HepG2 (cell line): ENCODE measurements around the gene XG. TPM values are rescaled to one million over a fixed set of nuclear protein-coding genes. Genes with fewer than 3 reads are reported as not detected.

Experiments
- ATAC-seq: fragments of 200-7000 bp; cut with Tn5 transposase; 3 replicates; pipeline ENCODE4 v1.9.1; 2020; ENCODE audit warnings: mild to moderate bottlenecking, moderate library complexity
- BruUV-seq: library from RNA; stranded (reverse); fragments of 400-500 nt; replicated peaks from 2 replicates; lab custom pipeline; 2021; lab: Mats Ljungman, UMichigan
- CTCF ChIA-PET: fragments of 300-600 bp; formaldehyde crosslinking; extraction: SDS; loops from one replicate; lab custom pipeline; 2021; ENCODE audit warnings: low total read pairs, inconsistent platforms, low intra/inter-chr PET ratio; lab: Yijun Ruan, JAX
- POLR2A ChIA-PET: fragments of 350-600 bp; sonication (Branson Sonifier 250); formaldehyde crosslinking; loops from one replicate; lab custom pipeline; 2020; ENCODE audit warnings: antibody characterized with exemption, inconsistent platforms; lab: Yijun Ruan, JAX
- DNase-seq: peaks from one replicate; pipeline ENCODE4 v3.0.0-alpha.2; 2015; ENCODE audit warnings: low spot score
- FAIRE-seq: peaks from 3 replicates; lab custom pipeline; 2011; peaks lifted over from hg19 to GRCh38; lab: Jason Lieb, UNC
- H2AFZ ChIP-seq: one replicate; pipeline ENCODE4 v1.6.1; 2011; ENCODE audit warnings: low read length, inconsistent platforms
- H3K27ac ChIP-seq: fragments of 300-600 bp; 3 replicates; pipeline ENCODE4 v1.8.0; 2011; ENCODE audit warnings: mixed run types, mild to moderate bottlenecking, mixed read lengths, low read length, inconsistent platforms; ENCODE audit not compliant: insufficient read depth; ENCODE audit errors: extremely low read length
- H3K27me3 ChIP-seq, 2 experiments: fragments of 200-600 bp in 1 of 2; 2 replicates in 1 of 2; 3 replicates in 1 of 2; pipeline versions ENCODE4 v1.6.0 to v1.8.0; 2011; ENCODE audit warnings: low read length in 2 of 2, mild to moderate bottlenecking in 2 of 2, moderate library complexity in 2 of 2, inconsistent platforms in 1 of 2; ENCODE audit not compliant: insufficient read depth in 2 of 2, control insufficient read depth in 1 of 2
- H3K36me3 ChIP-seq, 2 experiments: fragments of 200-600 bp in 1 of 2; replicated peaks in 1 of 2; 2 replicates in 1 of 2; 3 replicates in 1 of 2; pipeline versions ENCODE4 v1.5.1 to v1.8.0; 2011; ENCODE audit warnings: low read length in 2 of 2, inconsistent platforms in 1 of 2; ENCODE audit not compliant: insufficient read depth in 2 of 2, control insufficient read depth in 1 of 2
- H3K4me1 ChIP-seq: 2 replicates; pipeline ENCODE4 v1.5.1; 2012; ENCODE audit warnings: low read length, inconsistent platforms; ENCODE audit not compliant: insufficient read depth
- H3K4me2 ChIP-seq: 2 replicates; pipeline ENCODE4 v1.6.0; 2011; ENCODE audit warnings: low read depth, low read length, inconsistent platforms
- H3K4me3 ChIP-seq, 3 experiments: fragments of 200-600 bp in 1 of 3; sonication (generic), shearing (Covaris generic) in 1 of 3; replicated peaks in 1 of 3; 2 replicates each; pipeline ENCODE4 v1.5.1; 2011 to 2016; ENCODE audit warnings: low read length in 3 of 3, inconsistent platforms in 2 of 3, low read depth in 2 of 3, mild to moderate bottlenecking in 2 of 3, control low read depth in 1 of 3, mixed read lengths in 1 of 3; ENCODE audit not compliant: insufficient read depth in 1 of 3
- H3K79me2 ChIP-seq: one replicate; pipeline ENCODE4 v1.6.1; 2011; ENCODE audit warnings: low read length, inconsistent platforms; ENCODE audit not compliant: insufficient read depth
- H3K9ac ChIP-seq: 2 replicates; pipeline ENCODE4 v1.6.0; 2011; ENCODE audit warnings: mild to moderate bottlenecking, low read depth, low read length, inconsistent platforms; ENCODE audit not compliant: insufficient read depth
- H3K9me3 ChIP-seq: 2 replicates; pipeline ENCODE4 v1.5.1; 2012; ENCODE audit warnings: mild to moderate bottlenecking, low read length
- H4K20me1 ChIP-seq: 2 replicates; pipeline ENCODE4 v1.6.0; 2011; ENCODE audit warnings: inconsistent platforms, mild to moderate bottlenecking, low read length, moderate library complexity; ENCODE audit not compliant: insufficient read depth
- CBX5 ChIP-seq: sonication (generic); formaldehyde crosslinking; IDR thresholded peaks from 2 replicates; pipeline ENCODE4 v1.4.0; 2020; ENCODE audit warnings: missing genetic modification reagents, borderline replicate concordance
- CTCF ChIP-seq: sonication (generic); formaldehyde crosslinking; IDR thresholded peaks from 2 replicates; pipeline ENCODE4 v1.5.0; 2020; ENCODE audit warnings: mild to moderate bottlenecking, missing genetic modification reagents, moderate library complexity
- RFXANK ChIP-seq: IDR thresholded peaks from 2 replicates; pipeline ENCODE4 v1.6.1; 2016
- SMC3 ChIP-seq: IDR thresholded peaks from 2 replicates; pipeline ENCODE4 v1.6.1; 2011; ENCODE audit warnings: low read length, improper control_type of control experiment
- STAG1 ChIP-seq: sonication (generic); formaldehyde crosslinking; IDR thresholded peaks from 2 replicates; pipeline ENCODE4 v1.4.0; 2020; ENCODE audit warnings: missing genetic modification reagents
- ZNF556 ChIP-seq: sonication (generic); formaldehyde crosslinking; IDR thresholded peaks from 2 replicates; pipeline ENCODE4 v1.4.0; 2020; ENCODE audit warnings: mild to moderate bottlenecking, missing genetic modification reagents, borderline replicate concordance
- ZNF646 ChIP-seq: sonication (generic); formaldehyde crosslinking; IDR thresholded peaks from 2 replicates; pipeline ENCODE4 v1.9.0; 2021; ENCODE audit warnings: mild to moderate bottlenecking, missing genetic modification reagents
- ZNF83 ChIP-seq: sonication (generic); formaldehyde crosslinking; IDR thresholded peaks from 2 replicates; pipeline ENCODE4 v1.4.0; 2020; ENCODE audit warnings: missing genetic modification reagents, mild to moderate bottlenecking, borderline replicate concordance
- WGBS: methylation state at CpG from one replicate; pipeline ENCODE4 v1.1.6; 2017; ENCODE audit warnings: low lambda C conversion rate; 5-methylcytosine and 5-hydroxymethylcytosine counted together
- in situ Hi-C: cut with HindIII; loops from 2 replicates; pipeline ENCODE4 v1.10.0; 2017; ENCODE audit warnings: low pct_unique_long_range_greater_than_20kb; ENCODE audit not compliant: extremely low pct_ligation_motif_present
- intact Hi-C: fragments of 100-400 bp; cut with micrococcal nuclease; formaldehyde crosslinking; loops from one replicate; pipeline ENCODE4 v1.10.0; 2022; ENCODE audit not compliant: unreplicated experiment
- polyA plus RNA-seq, 8 experiments: library from polyadenylated mRNA; depleted of rRNA in 3 of 8; stranded (reverse) in 7 of 8; unstranded in 1 of 8; fragments of >200 nt; fragmentation: Illumina TruSeq in 4 of 8; extraction: Trizol in 4 of 8; gene quantifications; 2 replicates each; pipeline versions ENCODE4 v1.2.1 to v1.2.3, GENCODE V29; 2011 to 2016; ENCODE audit warnings: low read depth in 4 of 8, missing spikeins in 1 of 8, mixed read lengths in 1 of 8; ENCODE audit not compliant: insufficient read depth in 1 of 8
- total RNA-seq, 5 experiments: library from RNA; depleted of rRNA; stranded (reverse); fragments of >200 nt; fragmentation: Illumina TruSeq; extraction: Trizol; gene quantifications; 2 replicates each; pipeline ENCODE4 v1.2.3, GENCODE V29; 2016; ENCODE audit warnings: low read depth in 1 of 5
- TF ChIP-seq, protein P1 (sequence below): sonication (generic); formaldehyde crosslinking; IDR thresholded peaks from 2 replicates; pipeline ENCODE4 v1.4.0; 2020; ENCODE audit warnings: mild to moderate bottlenecking, missing genetic modification reagents
- TF ChIP-seq, protein P2 (sequence below): sonication (generic); formaldehyde crosslinking; IDR thresholded peaks from 2 replicates; pipeline ENCODE4 v1.4.0; 2020; ENCODE audit warnings: missing genetic modification reagents

The XG gene
- total and polyA plus RNA-seq, 2 of the 13 experiments (the other 11 are each of a cell fraction or from before 2014, with no cell fraction given): not detected

DNA sequence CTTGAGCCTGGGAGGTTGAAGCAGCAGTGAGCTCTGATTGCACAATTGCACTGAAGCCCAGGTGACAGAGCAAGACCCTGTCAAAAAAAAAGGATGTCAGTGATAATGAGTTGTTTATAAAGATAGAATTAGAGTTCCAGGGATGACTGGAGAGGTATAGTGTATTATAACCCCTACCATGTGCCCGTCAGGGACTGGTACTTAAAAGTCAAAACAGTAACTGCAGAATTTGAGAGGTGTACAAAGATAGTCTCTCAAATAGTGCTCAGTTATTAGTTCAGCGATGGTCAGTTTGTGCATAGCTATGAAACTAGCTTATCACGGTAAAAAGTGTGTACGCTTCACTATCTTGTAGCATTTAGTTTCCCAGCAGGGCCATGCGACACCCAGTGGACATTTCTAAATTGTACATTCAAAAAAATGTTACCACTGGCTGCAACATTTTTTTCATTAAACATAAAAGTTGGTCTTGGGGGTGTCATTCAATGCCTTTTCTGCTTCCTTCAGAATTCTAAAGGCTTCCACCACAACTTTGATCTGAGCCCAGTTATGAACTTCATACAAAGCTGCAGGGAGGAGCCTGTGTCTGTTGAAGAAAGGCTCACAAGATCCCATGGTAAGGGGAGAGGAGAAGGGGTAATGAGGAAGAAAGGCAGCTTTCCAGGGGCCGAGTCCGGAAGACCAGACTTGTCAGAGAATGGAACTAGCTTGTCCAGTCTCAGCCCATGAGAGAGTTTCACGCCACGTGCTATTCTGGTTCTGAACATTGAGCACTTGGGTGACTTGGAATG is 67.7 kb downstream of the XG start:
- ChIA-PET POLR2A (no interaction called here), CTCF (no interaction called here)
- Histone ChIP-seq H3K9me3 (no peaks in the 10 kb centered on the region), H3K79me2 (no peaks in the 10 kb centered on the region), H3K36me3 (no peaks in the 10 kb centered on the region), H3K9ac (no peak overlapping the region), H3K27ac (no peak overlapping the region), H2AFZ (no peak overlapping the region), H4K20me1 (no peaks in the 10 kb centered on the region), H3K27me3 (no peaks in the 10 kb centered on the region), H3K4me3 (no peak overlapping the region), H3K4me2 (peak overlapping the region; percentile 37), H3K4me1 (peaks cover 6% of the 10 kb centered on the region)
- peak; percentile 63 for ATAC-seq
- 9% methylated on average over 9 of the region's 9 CpGs for WGBS
- peak; percentile 9 for DNase-seq
- TF ChIP-seq ZNF83 (no peak), SMC3 (peak; percentile 44; the same call in 1 of the 2 replicates), STAG1 (peak; percentile 67), CTCF (peak; percentile 60), ZNF556 (CRISPR knock-in tag) (no peak), CBX5 (CRISPR knock-in tag) (no peak), ZNF646 (no peak), RFXANK (CRISPR knock-in tag) (no peak)
- TF ChIP-seq, protein P1, sequence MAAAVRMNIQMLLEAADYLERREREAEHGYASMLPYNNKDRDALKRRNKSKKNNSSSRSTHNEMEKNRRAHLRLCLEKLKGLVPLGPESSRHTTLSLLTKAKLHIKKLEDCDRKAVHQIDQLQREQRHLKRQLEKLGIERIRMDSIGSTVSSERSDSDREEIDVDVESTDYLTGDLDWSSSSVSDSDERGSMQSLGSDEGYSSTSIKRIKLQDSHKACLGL (CRISPR knock-in tag): no peak
- TF ChIP-seq, protein P2, sequence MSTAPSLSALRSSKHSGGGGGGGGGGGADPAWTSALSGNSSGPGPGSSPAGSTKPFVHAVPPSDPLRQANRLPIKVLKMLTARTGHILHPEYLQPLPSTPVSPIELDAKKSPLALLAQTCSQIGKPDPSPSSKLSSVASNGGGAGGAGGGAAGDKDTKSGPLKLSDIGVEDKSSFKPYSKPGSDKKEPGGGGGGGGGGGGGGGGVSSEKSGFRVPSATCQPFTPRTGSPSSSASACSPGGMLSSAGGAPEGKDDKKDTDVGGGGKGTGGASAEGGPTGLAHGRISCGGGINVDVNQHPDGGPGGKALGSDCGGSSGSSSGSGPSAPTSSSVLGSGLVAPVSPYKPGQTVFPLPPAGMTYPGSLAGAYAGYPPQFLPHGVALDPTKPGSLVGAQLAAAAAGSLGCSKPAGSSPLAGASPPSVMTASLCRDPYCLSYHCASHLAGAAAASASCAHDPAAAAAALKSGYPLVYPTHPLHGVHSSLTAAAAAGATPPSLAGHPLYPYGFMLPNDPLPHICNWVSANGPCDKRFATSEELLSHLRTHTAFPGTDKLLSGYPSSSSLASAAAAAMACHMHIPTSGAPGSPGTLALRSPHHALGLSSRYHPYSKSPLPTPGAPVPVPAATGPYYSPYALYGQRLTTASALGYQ (CRISPR knock-in tag): no peak
- BruUV-seq: no TSS peak
- peak; percentile 82 for FAIRE-seq
- in situ Hi-C loops (loop anchor here (5.0 kb wide), 1 partner anchor 177 kb away; no protein-coding TSS in a partner anchor), intact Hi-C loops (no loop called here)
